T-helper 1 cell (primary cell): ENCODE measurements around the gene FBXO24.

Experiments used
- DNase-seq, 5 donors: peaks; one replicate each; pipeline ENCODE4 v3.0.0-alpha.2; 2012 to 2020

The FBXO24 gene

GRCh38 chr7:100574362-100575205, 11.5 kb upstream of the FBXO24 start:
- no peak for DNase-seq

GRCh38 chr7:100575206-100575631, 10.9 kb upstream of the FBXO24 start:
- no peak for DNase-seq

- DNase-seq: no peak
Measured at GRCh38 chr7:100575746-100576383, 10.3 kb upstream of the FBXO24 start.

GRCh38 chr7:100576384-100576993, 9.6 kb upstream of the FBXO24 start:
- no peak for DNase-seq

- DNase-seq: no peak
Measured at GRCh38 chr7:100577103-100577502, 9.0 kb upstream of the FBXO24 start.

- DNase-seq: no peak
Measured at GRCh38 chr7:100577507-100577906, 8.6 kb upstream of the FBXO24 start.

GRCh38 chr7:100578246-100579183, 7.6 kb upstream of the FBXO24 start:
- no peak for DNase-seq

GRCh38 chr7:100580466-100581283, 5.5 kb upstream of the FBXO24 start:
- no peak for DNase-seq

GRCh38 chr7:100582041-100582579, 4.0 kb upstream of the FBXO24 start:
- DNase-seq: no peak

- DNase-seq: no peak
Measured at GRCh38 chr7:100582650-100583049, 3.5 kb upstream of the FBXO24 start.

- peak in 4 of 5 donors; percentile 38 to 84 (median 51) for DNase-seq
Measured at GRCh38 chr7:100583132-100584053, 2.7 kb upstream of the FBXO24 start.

GRCh38 chr7:100584054-100584682, 2.0 kb upstream of the FBXO24 start:
- no peak for DNase-seq

- no peak for DNase-seq
Measured at GRCh38 chr7:100584683-100585510, 1.2 kb upstream of the FBXO24 start.

GRCh38 chr7:100585511-100586265, 440 bp upstream of the FBXO24 start, which contains the start of gene LRCH4:
TSS of gene LRCH4 (minus strand) at chr7:100586129. CDS start at chr7:100586100, 29 bp downstream.
- DNase-seq: peak in 4 of 5 donors; percentile 53 to 69 (median 62)

- DNase-seq: no peak
Measured at GRCh38 chr7:100588438-100588837, 2.3 kb downstream of the FBXO24 start.

GRCh38 chr7:100589341-100589947, 3.3 kb downstream of the FBXO24 start:
- no peak for DNase-seq

GRCh38 chr7:100590077-100590737, 4.1 kb downstream of the FBXO24 start:
- no peak for DNase-seq
